ENCODE results near the gene FAM90A1. TPM values are rescaled to one million over a fixed set of nuclear protein-coding genes. Genes with fewer than 3 reads are reported as not detected.
"Not testable (repeated sequence)": the region's sequence is repeated elsewhere in the genome, so short reads cannot be mapped to it uniquely, and the experiment has no call there.

Gene FAM90A1
- total RNA-seq, 1 experiment from 2014 or later = not detected

GRCh38 chr12:8237031-8237430 is 9.6 kb upstream of the FAM90A1 start:
- peak; percentile 52 for DNase-seq (ENCODE audit: low read depth, low spot score)
- in situ Hi-C loops (cut with HindIII; ENCODE audit: low pct_unique_long_range_greater_than_20kb, low sequenced_read_pairs) = not testable (repeated sequence)

- in situ Hi-C loops (cut with HindIII; ENCODE audit: low pct_unique_long_range_greater_than_20kb, low sequenced_read_pairs); DNase-seq (ENCODE audit: low read depth, low spot score): not testable (repeated sequence)
Measured at GRCh38 chr12:8235316-8236157, 8.1 kb upstream of the FAM90A1 start.

- DNase-seq (ENCODE audit: low read depth, low spot score); in situ Hi-C loops (cut with HindIII; ENCODE audit: low pct_unique_long_range_greater_than_20kb, low sequenced_read_pairs): not testable (repeated sequence)
Measured at GRCh38 chr12:8234746-8235145, 7.3 kb upstream of the FAM90A1 start.

GRCh38 chr12:8233935-8234495 is 6.6 kb upstream of the FAM90A1 start:
- in situ Hi-C loops (cut with HindIII; ENCODE audit: low pct_unique_long_range_greater_than_20kb, low sequenced_read_pairs); DNase-seq (ENCODE audit: low read depth, low spot score): not testable (repeated sequence)

- DNase-seq (ENCODE audit: low read depth, low spot score); in situ Hi-C loops (cut with HindIII; ENCODE audit: low pct_unique_long_range_greater_than_20kb, low sequenced_read_pairs): not testable (repeated sequence)
Measured at GRCh38 chr12:8233300-8233855, 6.0 kb upstream of the FAM90A1 start.

GRCh38 chr12:8231666-8232608 is 4.5 kb upstream of the FAM90A1 start:
- in situ Hi-C loops (cut with HindIII; ENCODE audit: low pct_unique_long_range_greater_than_20kb, low sequenced_read_pairs) = not testable (repeated sequence)
- DNase-seq (ENCODE audit: low read depth, low spot score) = peak; percentile 66

- in situ Hi-C loops (cut with HindIII; ENCODE audit: low pct_unique_long_range_greater_than_20kb, low sequenced_read_pairs); DNase-seq (ENCODE audit: low read depth, low spot score): not testable (repeated sequence)
Measured at GRCh38 chr12:8231049-8231448, 3.6 kb upstream of the FAM90A1 start.

GRCh38 chr12:8229486-8229885 is 2.1 kb upstream of the FAM90A1 start:
- DNase-seq (ENCODE audit: low read depth, low spot score); in situ Hi-C loops (cut with HindIII; ENCODE audit: low pct_unique_long_range_greater_than_20kb, low sequenced_read_pairs): not testable (repeated sequence)

- DNase-seq (ENCODE audit: low read depth, low spot score); in situ Hi-C loops (cut with HindIII; ENCODE audit: low pct_unique_long_range_greater_than_20kb, low sequenced_read_pairs): not testable (repeated sequence)
Measured at GRCh38 chr12:8228607-8229006, 1.2 kb upstream of the FAM90A1 start.

GRCh38 chr12:8227732-8228077 is 287 bp upstream of the FAM90A1 start:
- DNase-seq (ENCODE audit: low read depth, low spot score); in situ Hi-C loops (cut with HindIII; ENCODE audit: low pct_unique_long_range_greater_than_20kb, low sequenced_read_pairs): not testable (repeated sequence)

GRCh38 chr12:8226355-8226754 is 1.1 kb downstream of the FAM90A1 start:
- in situ Hi-C loops (cut with HindIII; ENCODE audit: low pct_unique_long_range_greater_than_20kb, low sequenced_read_pairs) = no loop called here
- DNase-seq (ENCODE audit: low read depth, low spot score) = no peak

GRCh38 chr12:8224782-8225181 is 2.6 kb downstream of the FAM90A1 start:
- in situ Hi-C loops (cut with HindIII; ENCODE audit: low pct_unique_long_range_greater_than_20kb, low sequenced_read_pairs); DNase-seq (ENCODE audit: low read depth, low spot score): not testable (repeated sequence)

GRCh38 chr12:8223646-8224045 is 3.8 kb downstream of the FAM90A1 start:
- in situ Hi-C loops (cut with HindIII; ENCODE audit: low pct_unique_long_range_greater_than_20kb, low sequenced_read_pairs); DNase-seq (ENCODE audit: low read depth, low spot score): not testable (repeated sequence)

GRCh38 chr12:8222303-8222702 is 5.1 kb downstream of the FAM90A1 start:
- in situ Hi-C loops (cut with HindIII; ENCODE audit: low pct_unique_long_range_greater_than_20kb, low sequenced_read_pairs); DNase-seq (ENCODE audit: low read depth, low spot score): not testable (repeated sequence)

- in situ Hi-C loops (cut with HindIII; ENCODE audit: low pct_unique_long_range_greater_than_20kb, low sequenced_read_pairs); DNase-seq (ENCODE audit: low read depth, low spot score): not testable (repeated sequence)
Measured at GRCh38 chr12:8221844-8222243, 5.6 kb downstream of the FAM90A1 start.

GRCh38 chr12:8221375-8221774 is 6.0 kb downstream of the FAM90A1 start:
- DNase-seq (ENCODE audit: low read depth, low spot score); in situ Hi-C loops (cut with HindIII; ENCODE audit: low pct_unique_long_range_greater_than_20kb, low sequenced_read_pairs): not testable (repeated sequence)

GRCh38 chr12:8218711-8219382 is 8.6 kb downstream of the FAM90A1 start:
- DNase-seq (ENCODE audit: low read depth, low spot score); in situ Hi-C loops (cut with HindIII; ENCODE audit: low pct_unique_long_range_greater_than_20kb, low sequenced_read_pairs): not testable (repeated sequence)

All from SK-MEL-5 (cell line).